Islet of Langerhans (tissue), 1 donor: Measurements from ENCODE around the gene NEUROG3.
"Not testable (repeated sequence)": the region's sequence is repeated elsewhere in the genome, so short reads cannot be mapped to it uniquely, and the experiment has no call there.

ENCODE experiments used
- FAIRE-seq: peaks from one replicate; lab custom pipeline; 2011; peaks lifted over from hg19 to GRCh38; lab: Jason Lieb, UNC

Gene NEUROG3

GRCh38 chr10:69571618-69572158 is 1.5 kb downstream of the NEUROG3 start:
- FAIRE-seq, result no peak

GRCh38 chr10:69570050-69570816 is 3.0 kb downstream of the NEUROG3 start:
- no peak for FAIRE-seq

GRCh38 chr10:69569396-69569934 is 3.8 kb downstream of the NEUROG3 start:
- FAIRE-seq, result no peak

GRCh38 chr10:69568472-69569395 is 4.5 kb downstream of the NEUROG3 start:
- FAIRE-seq, result no peak

- no peak for FAIRE-seq
These were observed 5.3 kb downstream of the NEUROG3 start for GRCh38 chr10:69567920-69568319.

- FAIRE-seq, result no peak
These were observed 10.4 kb downstream of the NEUROG3 start for GRCh38 chr10:69562731-69563254.

- no peak for FAIRE-seq
These were observed 13.7 kb downstream of the NEUROG3 start for GRCh38 chr10:69559525-69559924.

- FAIRE-seq, result no peak
These were observed 14.7 kb downstream of the NEUROG3 start for GRCh38 chr10:69558559-69558958.

GRCh38 chr10:69554611-69555010 is 18.6 kb downstream of the NEUROG3 start:
- FAIRE-seq, result no peak

- no peak for FAIRE-seq
These were observed 19.9 kb downstream of the NEUROG3 start for GRCh38 chr10:69553328-69553727.

GRCh38 chr10:69552268-69552667 is 21.0 kb downstream of the NEUROG3 start:
- FAIRE-seq, result no peak

GRCh38 chr10:69549959-69550358 is 23.3 kb downstream of the NEUROG3 start:
- no peak for FAIRE-seq

- FAIRE-seq, result no peak
These were observed 31.8 kb downstream of the NEUROG3 start for GRCh38 chr10:69541463-69541862.

- FAIRE-seq, result no peak
These were observed 34.8 kb downstream of the NEUROG3 start for GRCh38 chr10:69538461-69538860.

- no peak for FAIRE-seq
These were observed 35.8 kb downstream of the NEUROG3 start for GRCh38 chr10:69537449-69537848.

- not testable (repeated sequence) for FAIRE-seq
These were observed 36.7 kb downstream of the NEUROG3 start for GRCh38 chr10:69536521-69536920.

- no peak for FAIRE-seq
These were observed 39.6 kb downstream of the NEUROG3 start for GRCh38 chr10:69533658-69534057.

GRCh38 chr10:69527961-69528360 is 45.3 kb downstream of the NEUROG3 start:
- FAIRE-seq, result no peak
